GM19463 (cell line): Measurements from ENCODE around the gene MAP3K9.
A peak's percentile ranks its signal among the peaks of the same experiment; 100 is the strongest.

Experiments used
- ATAC-seq: cut with Tn5 transposase; IDR thresholded peaks from one replicate; pipeline ENCODE4 v1.9.1; 2021; ENCODE audit warnings: mild to moderate bottlenecking, moderate library complexity; ENCODE audit not compliant: unreplicated experiment

MAP3K9 gene

GRCh38 chr14:70702161-70702560 is 107.2 kb downstream of the MAP3K9 start:
- ATAC-seq = no peak

- ATAC-seq = no peak
Observed at GRCh38 chr14:70701610-70702009, 107.7 kb downstream of the MAP3K9 start.

- ATAC-seq = no peak
Observed at GRCh38 chr14:70700955-70701585, 108.2 kb downstream of the MAP3K9 start.

GRCh38 chr14:70699646-70700045 is 109.7 kb downstream of the MAP3K9 start:
- ATAC-seq = no peak

- no peak for ATAC-seq
Observed at GRCh38 chr14:70698288-70698687, 111.0 kb downstream of the MAP3K9 start.

GRCh38 chr14:70697701-70698100 is 111.6 kb downstream of the MAP3K9 start:
- ATAC-seq = no peak

GRCh38 chr14:70696026-70696425 is 113.3 kb downstream of the MAP3K9 start:
- no peak for ATAC-seq

- no peak for ATAC-seq
Observed at GRCh38 chr14:70692210-70692609, 117.1 kb downstream of the MAP3K9 start.

GRCh38 chr14:70685474-70686197 is 123.7 kb downstream of the MAP3K9 start:
- ATAC-seq = no peak

GRCh38 chr14:70683983-70684382 is 125.3 kb downstream of the MAP3K9 start:
- ATAC-seq = no peak

- ATAC-seq = peak; percentile 60
Observed at GRCh38 chr14:70680748-70681147, 128.6 kb downstream of the MAP3K9 start.

- ATAC-seq = no peak
Observed at GRCh38 chr14:70677341-70677740, 132.0 kb downstream of the MAP3K9 start.
